HCT116 (cell line): ENCODE data around the gene C11orf68.

Experiments used
- EZH2 ChIP-seq: fragments of 200-600 bp; sonication (generic); IDR thresholded peaks from 2 replicates; pipeline ENCODE4 v1.6.1; 2017; ENCODE audit warnings: antibody characterized with exemption, mixed run types
- EZH2phosphoT487 ChIP-seq: fragments of 200-600 bp; IDR thresholded peaks from 2 replicates; pipeline ENCODE4 v1.6.1; 2018; ENCODE audit warnings: antibody characterized with exemption, borderline replicate concordance
- JUND ChIP-seq: IDR thresholded peaks from 2 replicates; pipeline ENCODE4 v1.6.1; 2012
- POLR2AphosphoS5 ChIP-seq: IDR thresholded peaks from 2 replicates; pipeline ENCODE4 v1.6.1; 2011; ENCODE audit warnings: mild to moderate bottlenecking, low read depth, low read length, moderate library complexity
- RAD21 ChIP-seq: IDR thresholded peaks from 2 replicates; pipeline ENCODE4 v1.6.1; 2012; ENCODE audit warnings: low read depth, mild to moderate bottlenecking
- TCF7L2 ChIP-seq: IDR thresholded peaks from 2 replicates; pipeline ENCODE4 v1.7.0; 2011; ENCODE audit warnings: borderline replicate concordance, inconsistent platforms; ENCODE audit not compliant: insufficient read depth, insufficient read length; ENCODE audit errors: extremely low read depth
- ZNF274 ChIP-seq: fragments of 200-500 bp; sonication (Bioruptor generic); IDR thresholded peaks from 2 replicates; pipeline ENCODE4 v1.6.1; 2014; ENCODE audit warnings: mild to moderate bottlenecking, low read depth, low read length, inconsistent platforms
- TF ChIP-seq, protein P1 (sequence below): IDR thresholded peaks from 2 replicates; pipeline ENCODE4 v1.6.1; 2012
- TF ChIP-seq, protein P2 (sequence below), 3 experiments: fragments of 200-600 bp in 1 of 3; sonication (generic) in 1 of 3; IDR thresholded peaks in 2 of 3; conservative IDR thresholded peaks in 1 of 3; 2 replicates each; pipeline ENCODE4 v1.5.1; 2012 to 2017; ENCODE audit warnings: low read depth in 2 of 3, low read length in 2 of 3, antibody characterized with exemption in 1 of 3, borderline replicate concordance in 1 of 3, control low read depth in 1 of 3, mild to moderate bottlenecking in 1 of 3, mixed read lengths in 1 of 3, mixed run types in 1 of 3, moderate library complexity in 1 of 3; ENCODE audit not compliant: insufficient read depth in 1 of 3
- TF ChIP-seq, protein P3 (sequence below): IDR thresholded peaks from 2 replicates; pipeline ENCODE4 v1.6.1; 2012; ENCODE audit warnings: low read depth

DNA sequence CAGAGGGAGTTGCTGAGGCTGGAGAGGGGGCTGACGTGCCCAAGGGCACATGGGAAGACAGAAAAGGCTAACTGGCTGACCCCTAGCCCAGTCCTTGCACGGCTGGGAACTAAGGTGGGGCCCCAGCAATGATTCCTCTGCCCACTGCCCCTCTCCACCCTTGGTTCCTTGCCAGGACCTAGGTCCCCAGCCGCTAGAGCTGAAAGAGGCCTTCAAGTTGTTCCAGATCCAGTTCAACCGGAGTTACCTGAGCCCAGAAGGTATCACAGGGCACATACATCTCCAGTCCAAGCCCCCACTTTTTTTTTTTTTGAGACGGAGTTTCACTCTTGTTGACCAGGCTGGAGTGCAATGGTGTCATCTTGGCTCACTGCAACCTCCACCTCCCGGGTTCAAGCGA lies 38.8 kb downstream of the C11orf68 start:
- no peak for TF ChIP-seq EZH2phosphoT487
- no peak for TF ChIP-seq POLR2AphosphoS5
- TF ChIP-seq, protein P1, sequence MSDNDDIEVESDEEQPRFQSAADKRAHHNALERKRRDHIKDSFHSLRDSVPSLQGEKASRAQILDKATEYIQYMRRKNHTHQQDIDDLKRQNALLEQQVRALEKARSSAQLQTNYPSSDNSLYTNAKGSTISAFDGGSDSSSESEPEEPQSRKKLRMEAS: no peak
- TF ChIP-seq ZNF274: no peak
- TF ChIP-seq, protein P2, sequence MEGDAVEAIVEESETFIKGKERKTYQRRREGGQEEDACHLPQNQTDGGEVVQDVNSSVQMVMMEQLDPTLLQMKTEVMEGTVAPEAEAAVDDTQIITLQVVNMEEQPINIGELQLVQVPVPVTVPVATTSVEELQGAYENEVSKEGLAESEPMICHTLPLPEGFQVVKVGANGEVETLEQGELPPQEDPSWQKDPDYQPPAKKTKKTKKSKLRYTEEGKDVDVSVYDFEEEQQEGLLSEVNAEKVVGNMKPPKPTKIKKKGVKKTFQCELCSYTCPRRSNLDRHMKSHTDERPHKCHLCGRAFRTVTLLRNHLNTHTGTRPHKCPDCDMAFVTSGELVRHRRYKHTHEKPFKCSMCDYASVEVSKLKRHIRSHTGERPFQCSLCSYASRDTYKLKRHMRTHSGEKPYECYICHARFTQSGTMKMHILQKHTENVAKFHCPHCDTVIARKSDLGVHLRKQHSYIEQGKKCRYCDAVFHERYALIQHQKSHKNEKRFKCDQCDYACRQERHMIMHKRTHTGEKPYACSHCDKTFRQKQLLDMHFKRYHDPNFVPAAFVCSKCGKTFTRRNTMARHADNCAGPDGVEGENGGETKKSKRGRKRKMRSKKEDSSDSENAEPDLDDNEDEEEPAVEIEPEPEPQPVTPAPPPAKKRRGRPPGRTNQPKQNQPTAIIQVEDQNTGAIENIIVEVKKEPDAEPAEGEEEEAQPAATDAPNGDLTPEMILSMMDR (IDR thresholded peaks at IDR 0.05 in 2 of 3, conservative IDR thresholded peaks at IDR 0.05 in 1 of 3; ENCODE audit: borderline replicate concordance in 1 of 3, insufficient read depth in 1 of 3, low read depth in 2 of 3, low read length in 2 of 3): no peak
- no peak for TF ChIP-seq RAD21
- TF ChIP-seq JUND: no peak
- no peak for TF ChIP-seq EZH2
- TF ChIP-seq, protein P3, sequence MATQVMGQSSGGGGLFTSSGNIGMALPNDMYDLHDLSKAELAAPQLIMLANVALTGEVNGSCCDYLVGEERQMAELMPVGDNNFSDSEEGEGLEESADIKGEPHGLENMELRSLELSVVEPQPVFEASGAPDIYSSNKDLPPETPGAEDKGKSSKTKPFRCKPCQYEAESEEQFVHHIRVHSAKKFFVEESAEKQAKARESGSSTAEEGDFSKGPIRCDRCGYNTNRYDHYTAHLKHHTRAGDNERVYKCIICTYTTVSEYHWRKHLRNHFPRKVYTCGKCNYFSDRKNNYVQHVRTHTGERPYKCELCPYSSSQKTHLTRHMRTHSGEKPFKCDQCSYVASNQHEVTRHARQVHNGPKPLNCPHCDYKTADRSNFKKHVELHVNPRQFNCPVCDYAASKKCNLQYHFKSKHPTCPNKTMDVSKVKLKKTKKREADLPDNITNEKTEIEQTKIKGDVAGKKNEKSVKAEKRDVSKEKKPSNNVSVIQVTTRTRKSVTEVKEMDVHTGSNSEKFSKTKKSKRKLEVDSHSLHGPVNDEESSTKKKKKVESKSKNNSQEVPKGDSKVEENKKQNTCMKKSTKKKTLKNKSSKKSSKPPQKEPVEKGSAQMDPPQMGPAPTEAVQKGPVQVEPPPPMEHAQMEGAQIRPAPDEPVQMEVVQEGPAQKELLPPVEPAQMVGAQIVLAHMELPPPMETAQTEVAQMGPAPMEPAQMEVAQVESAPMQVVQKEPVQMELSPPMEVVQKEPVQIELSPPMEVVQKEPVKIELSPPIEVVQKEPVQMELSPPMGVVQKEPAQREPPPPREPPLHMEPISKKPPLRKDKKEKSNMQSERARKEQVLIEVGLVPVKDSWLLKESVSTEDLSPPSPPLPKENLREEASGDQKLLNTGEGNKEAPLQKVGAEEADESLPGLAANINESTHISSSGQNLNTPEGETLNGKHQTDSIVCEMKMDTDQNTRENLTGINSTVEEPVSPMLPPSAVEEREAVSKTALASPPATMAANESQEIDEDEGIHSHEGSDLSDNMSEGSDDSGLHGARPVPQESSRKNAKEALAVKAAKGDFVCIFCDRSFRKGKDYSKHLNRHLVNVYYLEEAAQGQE: no peak
- TF ChIP-seq TCF7L2: no peak
